HepG2 (cell line): ENCODE data around the gene ADD2. TPM values are rescaled to one million over a fixed set of nuclear protein-coding genes. Genes with fewer than 3 reads are reported as not detected.

Experiments used
- ATAC-seq: fragments of 200-7000 bp; cut with Tn5 transposase; 3 replicates; pipeline ENCODE4 v1.9.1; 2020; ENCODE audit warnings: mild to moderate bottlenecking, moderate library complexity
- BruUV-seq: library from RNA; stranded (reverse); fragments of 400-500 nt; replicated peaks from 2 replicates; lab custom pipeline; 2021; lab: Mats Ljungman, UMichigan
- CTCF ChIA-PET: fragments of 300-600 bp; formaldehyde crosslinking; extraction: SDS; loops from one replicate; lab custom pipeline; 2021; ENCODE audit warnings: low total read pairs, inconsistent platforms, low intra/inter-chr PET ratio; lab: Yijun Ruan, JAX
- POLR2A ChIA-PET: fragments of 350-600 bp; sonication (Branson Sonifier 250); formaldehyde crosslinking; loops from one replicate; lab custom pipeline; 2020; ENCODE audit warnings: antibody characterized with exemption, inconsistent platforms; lab: Yijun Ruan, JAX
- DNase-seq: peaks from one replicate; pipeline ENCODE4 v3.0.0-alpha.2; 2015; ENCODE audit warnings: low spot score
- FAIRE-seq: peaks from 3 replicates; lab custom pipeline; 2011; peaks lifted over from hg19 to GRCh38; lab: Jason Lieb, UNC
- H2AFZ ChIP-seq: one replicate; pipeline ENCODE4 v1.6.1; 2011; ENCODE audit warnings: low read length, inconsistent platforms
- H3K27ac ChIP-seq: fragments of 300-600 bp; 3 replicates; pipeline ENCODE4 v1.8.0; 2011; ENCODE audit warnings: mixed run types, mild to moderate bottlenecking, mixed read lengths, low read length, inconsistent platforms; ENCODE audit not compliant: insufficient read depth; ENCODE audit errors: extremely low read length
- H3K27me3 ChIP-seq, 2 experiments: fragments of 200-600 bp in 1 of 2; 2 replicates in 1 of 2; 3 replicates in 1 of 2; pipeline versions ENCODE4 v1.6.0 to v1.8.0; 2011; ENCODE audit warnings: low read length in 2 of 2, mild to moderate bottlenecking in 2 of 2, moderate library complexity in 2 of 2, inconsistent platforms in 1 of 2; ENCODE audit not compliant: insufficient read depth in 2 of 2, control insufficient read depth in 1 of 2
- H3K36me3 ChIP-seq, 2 experiments: fragments of 200-600 bp in 1 of 2; replicated peaks in 1 of 2; 2 replicates in 1 of 2; 3 replicates in 1 of 2; pipeline versions ENCODE4 v1.5.1 to v1.8.0; 2011; ENCODE audit warnings: low read length in 2 of 2, inconsistent platforms in 1 of 2; ENCODE audit not compliant: insufficient read depth in 2 of 2, control insufficient read depth in 1 of 2
- H3K4me1 ChIP-seq: 2 replicates; pipeline ENCODE4 v1.5.1; 2012; ENCODE audit warnings: low read length, inconsistent platforms; ENCODE audit not compliant: insufficient read depth
- H3K4me2 ChIP-seq: 2 replicates; pipeline ENCODE4 v1.6.0; 2011; ENCODE audit warnings: low read depth, low read length, inconsistent platforms
- H3K4me3 ChIP-seq, 3 experiments: fragments of 200-600 bp in 1 of 3; sonication (generic), shearing (Covaris generic) in 1 of 3; replicated peaks in 1 of 3; 2 replicates each; pipeline ENCODE4 v1.5.1; 2011 to 2016; ENCODE audit warnings: low read length in 3 of 3, inconsistent platforms in 2 of 3, low read depth in 2 of 3, mild to moderate bottlenecking in 2 of 3, control low read depth in 1 of 3, mixed read lengths in 1 of 3; ENCODE audit not compliant: insufficient read depth in 1 of 3
- H3K79me2 ChIP-seq: one replicate; pipeline ENCODE4 v1.6.1; 2011; ENCODE audit warnings: low read length, inconsistent platforms; ENCODE audit not compliant: insufficient read depth
- H3K9ac ChIP-seq: 2 replicates; pipeline ENCODE4 v1.6.0; 2011; ENCODE audit warnings: mild to moderate bottlenecking, low read depth, low read length, inconsistent platforms; ENCODE audit not compliant: insufficient read depth
- H3K9me3 ChIP-seq: 2 replicates; pipeline ENCODE4 v1.5.1; 2012; ENCODE audit warnings: mild to moderate bottlenecking, low read length
- H4K20me1 ChIP-seq: 2 replicates; pipeline ENCODE4 v1.6.0; 2011; ENCODE audit warnings: inconsistent platforms, mild to moderate bottlenecking, low read length, moderate library complexity; ENCODE audit not compliant: insufficient read depth
- ATF7 ChIP-seq, 2 experiments: fragments of 450-650 bp in 1 of 2; sonication (generic) in 1 of 2; formaldehyde crosslinking in 1 of 2; IDR thresholded peaks; 2 replicates each; pipeline versions ENCODE4 v1.4.0 to v1.6.1; 2016 to 2020; ENCODE audit warnings: antibody characterized with exemption in 1 of 2, mild to moderate bottlenecking in 1 of 2, missing genetic modification reagents in 1 of 2
- FIP1L1 ChIP-seq: fragments of 200-400 bp; formaldehyde crosslinking; IDR thresholded peaks from 2 replicates; pipeline ENCODE4 v1.6.1; 2018; ENCODE audit warnings: low read depth, mild to moderate bottlenecking, low read length, moderate library complexity, borderline replicate concordance; ENCODE audit not compliant: insufficient read depth
- FOXJ3 ChIP-seq: sonication (generic); formaldehyde crosslinking; IDR thresholded peaks from 2 replicates; pipeline ENCODE4 v1.4.0; 2020; ENCODE audit warnings: missing genetic modification reagents, mild to moderate bottlenecking, borderline replicate concordance
- NCOA2 ChIP-seq: sonication (generic); formaldehyde crosslinking; IDR thresholded peaks from 2 replicates; pipeline ENCODE4 v1.8.0; 2022; ENCODE audit warnings: inconsistent platforms
- NR3C1 ChIP-seq: sonication (generic); formaldehyde crosslinking; IDR thresholded peaks from 2 replicates; pipeline ENCODE4 v1.4.0; 2020; ENCODE audit warnings: missing genetic modification reagents
- SMARCC2 ChIP-seq: fragments of 450-650 bp; IDR thresholded peaks from 2 replicates; pipeline ENCODE4 v1.6.1; 2017; ENCODE audit warnings: antibody characterized with exemption, mild to moderate bottlenecking
- THAP9 ChIP-seq: sonication (generic); formaldehyde crosslinking; IDR thresholded peaks from 2 replicates; pipeline ENCODE4; 2020; ENCODE audit warnings: missing genetic modification reagents, mild to moderate bottlenecking, borderline replicate concordance
- ZNF256 ChIP-seq: sonication (generic); formaldehyde crosslinking; conservative IDR thresholded peaks from 2 replicates; pipeline ENCODE4 v1.4.0; 2020; ENCODE audit warnings: missing genetic modification reagents
- ZNF780A ChIP-seq: sonication (generic); formaldehyde crosslinking; IDR thresholded peaks from 2 replicates; pipeline ENCODE4 v1.8.0; 2022; ENCODE audit warnings: mild to moderate bottlenecking, missing genetic modification reagents, moderate library complexity
- ZSCAN25 ChIP-seq: sonication (generic); formaldehyde crosslinking; IDR thresholded peaks from 2 replicates; pipeline ENCODE4 v1.8.0; 2022; ENCODE audit warnings: mild to moderate bottlenecking, missing genetic modification reagents
- ZSCAN31 ChIP-seq: sonication (generic); formaldehyde crosslinking; IDR thresholded peaks from 2 replicates; pipeline ENCODE4 v1.5.0; 2020; ENCODE audit warnings: low read depth, mild to moderate bottlenecking, missing genetic modification reagents
- WGBS: methylation state at CpG from one replicate; pipeline ENCODE4 v1.1.6; 2017; ENCODE audit warnings: low lambda C conversion rate; 5-methylcytosine and 5-hydroxymethylcytosine counted together
- in situ Hi-C: cut with HindIII; loops from 2 replicates; pipeline ENCODE4 v1.10.0; 2017; ENCODE audit warnings: low pct_unique_long_range_greater_than_20kb; ENCODE audit not compliant: extremely low pct_ligation_motif_present
- intact Hi-C: fragments of 100-400 bp; cut with micrococcal nuclease; formaldehyde crosslinking; loops from one replicate; pipeline ENCODE4 v1.10.0; 2022; ENCODE audit not compliant: unreplicated experiment
- polyA plus RNA-seq, 8 experiments: library from polyadenylated mRNA; depleted of rRNA in 3 of 8; stranded (reverse) in 7 of 8; unstranded in 1 of 8; fragments of >200 nt; fragmentation: Illumina TruSeq in 4 of 8; extraction: Trizol in 4 of 8; gene quantifications; 2 replicates each; pipeline versions ENCODE4 v1.2.1 to v1.2.3, GENCODE V29; 2011 to 2016; ENCODE audit warnings: low read depth in 4 of 8, missing spikeins in 1 of 8, mixed read lengths in 1 of 8; ENCODE audit not compliant: insufficient read depth in 1 of 8
- total RNA-seq, 5 experiments: library from RNA; depleted of rRNA; stranded (reverse); fragments of >200 nt; fragmentation: Illumina TruSeq; extraction: Trizol; gene quantifications; 2 replicates each; pipeline ENCODE4 v1.2.3, GENCODE V29; 2016; ENCODE audit warnings: low read depth in 1 of 5
- TF ChIP-seq, protein P1 (sequence below): sonication (generic); formaldehyde crosslinking; IDR thresholded peaks from 2 replicates; pipeline ENCODE4 v1.8.1; 2022; ENCODE audit warnings: low read depth, mild to moderate bottlenecking, missing genetic modification reagents
- TF ChIP-seq, protein P2 (sequence below): IDR thresholded peaks from 2 replicates; pipeline ENCODE4 v1.6.1; 2016; ENCODE audit warnings: missing compliant biosample characterization, missing genetic modification reagents, borderline replicate concordance
- TF ChIP-seq, protein P3 (sequence below): sonication (generic); formaldehyde crosslinking; IDR thresholded peaks from 2 replicates; pipeline ENCODE4 v1.4.0; 2020; ENCODE audit warnings: missing genetic modification reagents, borderline replicate concordance

ADD2 gene
- total and polyA plus RNA-seq, 2 of the 13 experiments (the other 11 are each of a cell fraction or from before 2014, with no cell fraction given): 0.05 to 0.13 TPM

GRCh38 chr2:70769450-70769849, 1.4 kb upstream of the ADD2 start:
- Histone ChIP-seq H3K4me2 (no peak overlapping the region), H3K4me1 (no peaks in the 10 kb centered on the region), H3K27ac (no peak overlapping the region), H4K20me1 (no peaks in the 10 kb centered on the region), H3K4me3 (no peak overlapping the region), H3K9ac (no peak overlapping the region), H3K9me3 (no peaks in the 10 kb centered on the region), H2AFZ (no peak overlapping the region), H3K27me3 (peaks cover 2 to 66% of the 10 kb centered on the region in 2 experiments), H3K36me3 (no peaks in the 10 kb centered on the region), H3K79me2 (no peaks in the 10 kb centered on the region)
- FAIRE-seq (no peak), DNase-seq (no peak), ATAC-seq (no peak)
- CTCF ChIA-PET: no interaction called here
- no TSS peak for BruUV-seq
- POLR2A ChIA-PET: no interaction called here
- intact Hi-C loops (no loop called here), in situ Hi-C loops (no loop called here)
- 5% methylated on average over 2 of the region's 2 CpGs for WGBS
- TF ChIP-seq, protein P1, sequence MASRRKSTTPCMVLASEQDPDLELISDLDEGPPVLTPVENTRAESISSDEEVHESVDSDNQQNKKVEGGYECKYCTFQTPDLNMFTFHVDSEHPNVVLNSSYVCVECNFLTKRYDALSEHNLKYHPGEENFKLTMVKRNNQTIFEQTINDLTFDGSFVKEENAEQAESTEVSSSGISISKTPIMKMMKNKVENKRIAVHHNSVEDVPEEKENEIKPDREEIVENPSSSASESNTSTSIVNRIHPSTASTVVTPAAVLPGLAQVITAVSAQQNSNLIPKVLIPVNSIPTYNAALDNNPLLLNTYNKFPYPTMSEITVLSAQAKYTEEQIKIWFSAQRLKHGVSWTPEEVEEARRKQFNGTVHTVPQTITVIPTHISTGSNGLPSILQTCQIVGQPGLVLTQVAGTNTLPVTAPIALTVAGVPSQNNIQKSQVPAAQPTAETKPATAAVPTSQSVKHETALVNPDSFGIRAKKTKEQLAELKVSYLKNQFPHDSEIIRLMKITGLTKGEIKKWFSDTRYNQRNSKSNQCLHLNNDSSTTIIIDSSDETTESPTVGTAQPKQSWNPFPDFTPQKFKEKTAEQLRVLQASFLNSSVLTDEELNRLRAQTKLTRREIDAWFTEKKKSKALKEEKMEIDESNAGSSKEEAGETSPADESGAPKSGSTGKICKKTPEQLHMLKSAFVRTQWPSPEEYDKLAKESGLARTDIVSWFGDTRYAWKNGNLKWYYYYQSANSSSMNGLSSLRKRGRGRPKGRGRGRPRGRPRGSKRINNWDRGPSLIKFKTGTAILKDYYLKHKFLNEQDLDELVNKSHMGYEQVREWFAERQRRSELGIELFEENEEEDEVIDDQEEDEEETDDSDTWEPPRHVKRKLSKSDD (CRISPR knock-in tag): no peak
- TF ChIP-seq NR3C1 (CRISPR knock-in tag) (no peak), NCOA2 (CRISPR knock-in tag) (no peak), ZSCAN31 (CRISPR knock-in tag) (no peak), ZSCAN25 (CRISPR knock-in tag) (no peak), ZNF780A (no peak), FOXJ3 (no peak), FIP1L1 (no peak), SMARCC2 (no peak), THAP9 (no peak), ATF7 (IDR thresholded peaks at IDR 0.05) (no peak), ATF7 (CRISPR knock-in tag; IDR thresholded peaks at IDR 0.05) (no peak), ZNF256 (CRISPR knock-in tag) (no peak)
- TF ChIP-seq, protein P2, sequence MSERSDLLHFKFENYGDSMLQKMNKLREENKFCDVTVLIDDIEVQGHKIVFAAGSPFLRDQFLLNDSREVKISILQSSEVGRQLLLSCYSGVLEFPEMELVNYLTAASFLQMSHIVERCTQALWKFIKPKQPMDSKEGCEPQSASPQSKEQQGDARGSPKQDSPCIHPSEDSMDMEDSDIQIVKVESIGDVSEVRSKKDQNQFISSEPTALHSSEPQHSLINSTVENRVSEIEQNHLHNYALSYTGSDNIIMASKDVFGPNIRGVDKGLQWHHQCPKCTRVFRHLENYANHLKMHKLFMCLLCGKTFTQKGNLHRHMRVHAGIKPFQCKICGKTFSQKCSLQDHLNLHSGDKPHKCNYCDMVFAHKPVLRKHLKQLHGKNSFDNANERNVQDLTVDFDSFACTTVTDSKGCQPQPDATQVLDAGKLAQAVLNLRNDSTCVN (CRISPR knock-in tag): no peak
- TF ChIP-seq, protein P3, sequence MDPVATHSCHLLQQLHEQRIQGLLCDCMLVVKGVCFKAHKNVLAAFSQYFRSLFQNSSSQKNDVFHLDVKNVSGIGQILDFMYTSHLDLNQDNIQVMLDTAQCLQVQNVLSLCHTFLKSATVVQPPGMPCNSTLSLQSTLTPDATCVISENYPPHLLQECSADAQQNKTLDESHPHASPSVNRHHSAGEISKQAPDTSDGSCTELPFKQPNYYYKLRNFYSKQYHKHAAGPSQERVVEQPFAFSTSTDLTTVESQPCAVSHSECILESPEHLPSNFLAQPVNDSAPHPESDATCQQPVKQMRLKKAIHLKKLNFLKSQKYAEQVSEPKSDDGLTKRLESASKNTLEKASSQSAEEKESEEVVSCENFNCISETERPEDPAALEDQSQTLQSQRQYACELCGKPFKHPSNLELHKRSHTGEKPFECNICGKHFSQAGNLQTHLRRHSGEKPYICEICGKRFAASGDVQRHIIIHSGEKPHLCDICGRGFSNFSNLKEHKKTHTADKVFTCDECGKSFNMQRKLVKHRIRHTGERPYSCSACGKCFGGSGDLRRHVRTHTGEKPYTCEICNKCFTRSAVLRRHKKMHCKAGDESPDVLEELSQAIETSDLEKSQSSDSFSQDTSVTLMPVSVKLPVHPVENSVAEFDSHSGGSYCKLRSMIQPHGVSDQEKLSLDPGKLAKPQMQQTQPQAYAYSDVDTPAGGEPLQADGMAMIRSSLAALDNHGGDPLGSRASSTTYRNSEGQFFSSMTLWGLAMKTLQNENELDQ (CRISPR knock-in tag): no peak
